NCI-H1105 (cell line): ENCODE measurements around the gene AK5.

Experiments used
- DNase-seq: peaks from one replicate; lab custom pipeline; 2025; lab: John Stamatoyannopoulos, UW

AK5 gene

DNA sequence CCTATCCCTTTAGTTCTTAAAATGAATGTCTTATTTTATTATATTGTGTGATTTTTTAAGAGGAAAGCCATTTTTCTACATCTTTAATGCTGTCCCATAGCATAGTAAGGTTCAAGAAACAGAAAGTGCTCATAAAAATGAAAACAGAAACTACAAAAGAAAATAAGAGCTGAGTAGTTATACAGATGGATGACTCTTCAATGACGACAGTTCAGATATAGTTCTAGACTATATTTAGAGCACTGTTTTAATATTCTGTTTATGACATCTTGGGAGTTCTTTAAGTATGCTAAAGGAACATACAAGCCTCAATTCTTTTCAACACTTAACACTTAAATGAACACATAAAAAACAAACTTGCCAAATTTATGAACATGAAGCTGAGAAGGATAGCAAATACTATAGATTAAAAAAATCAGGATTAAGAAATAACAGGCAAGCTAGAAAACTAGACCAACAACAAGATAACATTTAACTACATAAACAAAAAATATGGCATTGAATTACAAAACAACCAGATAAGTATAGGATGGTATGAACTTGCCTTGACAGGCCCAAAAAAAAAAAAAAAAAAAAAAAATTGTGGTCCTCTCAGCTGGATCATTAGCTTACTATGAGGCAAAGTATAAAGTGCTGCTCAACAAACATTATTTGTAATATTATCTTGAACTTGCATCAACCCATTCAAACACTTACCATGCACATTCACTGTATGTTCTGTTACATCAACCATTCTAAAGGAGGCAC is 312.7 kb downstream of the AK5 start:
- peak; percentile 42 for DNase-seq

DNA sequence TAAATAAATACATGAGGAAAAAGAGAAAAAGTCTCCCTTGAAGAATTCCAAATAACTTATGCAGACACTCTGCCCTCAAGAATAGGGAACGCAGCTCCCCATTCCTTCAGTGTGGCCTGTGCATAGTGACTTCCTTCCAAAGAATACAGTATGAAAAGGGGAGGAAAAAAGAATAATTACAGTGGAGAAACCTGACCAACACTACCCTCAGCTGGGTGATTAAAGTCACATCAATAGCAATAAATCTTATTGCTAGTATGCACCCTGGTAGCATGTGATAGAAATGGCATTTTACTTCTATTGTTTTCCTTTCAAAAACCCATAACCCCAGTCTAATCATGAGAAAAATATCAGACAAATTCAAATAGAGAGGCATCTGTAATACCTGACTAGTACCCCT is 315.5 kb downstream of the AK5 start:
- DNase-seq = no peak

DNA sequence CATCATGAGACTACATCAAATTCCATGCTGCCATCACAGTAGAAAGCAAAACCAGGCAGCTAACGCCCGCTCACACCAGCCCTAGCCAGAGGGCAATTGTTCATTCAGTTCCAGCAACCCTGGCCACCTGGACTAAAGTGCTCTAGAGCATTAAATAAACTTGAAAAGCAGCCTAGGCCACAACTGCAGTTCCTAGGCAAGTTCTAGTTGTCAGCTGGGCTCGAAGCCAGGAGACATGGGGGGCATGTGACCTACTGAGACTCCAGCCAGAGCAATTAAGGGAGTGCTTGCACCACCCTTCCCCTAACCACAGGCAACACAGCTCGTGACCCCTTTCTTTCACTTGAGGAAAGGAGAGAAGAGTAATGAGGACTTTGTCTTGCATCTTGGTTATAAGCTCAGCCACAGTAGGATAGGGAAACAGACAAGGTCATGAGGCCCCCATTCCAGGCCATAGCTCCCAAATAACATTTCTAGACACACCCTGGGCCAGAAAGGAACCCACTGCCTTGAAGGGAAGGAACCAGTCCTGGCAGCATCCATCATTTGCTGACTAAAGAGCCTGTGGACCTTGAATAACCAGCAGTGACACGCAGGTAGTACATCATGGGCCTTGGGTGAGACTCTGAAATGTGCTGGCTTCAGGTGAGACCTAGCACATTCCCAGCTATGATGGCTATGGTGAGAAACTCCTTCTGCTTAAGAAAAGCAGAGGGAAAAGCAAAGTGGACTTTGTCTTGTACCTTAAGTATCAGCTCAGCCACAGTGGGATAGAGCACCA is 323.6 kb downstream of the AK5 start:
- DNase-seq = peak; percentile 27

DNA sequence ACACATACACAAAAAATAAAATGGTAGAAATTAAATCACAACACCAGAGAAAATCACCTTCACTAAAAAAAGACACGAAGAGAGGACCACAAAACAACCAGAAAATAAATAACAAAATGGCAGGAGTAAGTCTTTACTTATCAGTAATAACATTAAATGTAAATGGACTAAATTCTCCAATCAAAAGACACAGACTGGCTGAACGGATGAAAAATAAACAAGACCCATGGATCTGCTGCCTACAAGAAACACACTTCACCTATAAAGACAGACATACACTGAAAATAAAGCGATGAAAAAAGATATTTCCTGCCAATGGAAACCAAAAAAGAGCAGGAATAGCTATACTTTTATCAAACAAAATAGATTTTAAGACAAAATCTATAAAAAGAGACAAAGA is 327.1 kb downstream of the AK5 start:
- DNase-seq = no peak
